Lower lobe of right lung (tissue), 2 donors: Measurements from ENCODE around the gene CWF19L2. TPM values are rescaled to one million over a fixed set of nuclear protein-coding genes. Genes with fewer than 3 reads are reported as not detected.

ENCODE experiments used
- ATAC-seq, 2 donors: fragments of 200-7000 bp; cut with Tn5 transposase; one replicate each; pipeline ENCODE4 v1.9.1; 2020 to 2022; ENCODE audit warnings: mild to moderate bottlenecking in 2 of 2, moderate library complexity in 2 of 2
- DNase-seq: peaks from one replicate; pipeline ENCODE4 v3.0.0-alpha.2; 2020
- H3K27ac ChIP-seq: fragments of 200-600 bp; one replicate; pipeline ENCODE4 v1.8.0; 2022
- H3K27me3 ChIP-seq: fragments of 200-600 bp; one replicate; pipeline ENCODE4 v1.8.0; 2022; ENCODE audit warnings: low read depth
- H3K36me3 ChIP-seq: fragments of 200-600 bp; one replicate; pipeline ENCODE4 v1.8.0; 2022; ENCODE audit warnings: mild to moderate bottlenecking
- H3K4me1 ChIP-seq: fragments of 200-600 bp; one replicate; pipeline ENCODE4 v1.8.0; 2022
- H3K4me3 ChIP-seq: fragments of 200-600 bp; one replicate; pipeline ENCODE4 v1.8.0; 2022; ENCODE audit warnings: mild to moderate bottlenecking
- H3K9me3 ChIP-seq: fragments of 200-600 bp; one replicate; pipeline ENCODE4 v1.8.0; 2022
- intact Hi-C: fragments of 100-400 bp; cut with DNase I; formaldehyde crosslinking; loops from one replicate; pipeline ENCODE4 v1.11.0; 2022
- total RNA-seq: library from RNA; stranded (reverse); fragmentation: NEBNext Ultra II Directional; extraction: Animal tissue kit (Norgen Biotek cat#: 25700); gene quantifications from one replicate; pipeline ENCODE4 v1.2.1, GENCODE V29; 2021
- TF ChIP-seq, protein P1 (sequence below): fragments of 200-600 bp; IDR thresholded peaks from one replicate; pipeline ENCODE4 v1.8.0; 2022; ENCODE audit warnings: antibody characterized with exemption, mild to moderate bottlenecking
- donor health status: DM: no; HTN: yes; CAD: no; lungs with severe emphysema.

Gene CWF19L2
- total RNA-seq, 1 donor from 2014 or later, result 19.5 TPM

GRCh38 chr11:107453594-107454286 is 3.9 kb downstream of the CWF19L2 start:
- no peak for ATAC-seq
- peaks cover 14% of the 10 kb centered on the region for H3K4me1 ChIP-seq
- H3K27me3 ChIP-seq, result no peaks in the 10 kb centered on the region
- H3K36me3 ChIP-seq, result peaks cover 49% of the 10 kb centered on the region
- DNase-seq, result no peak
- TF ChIP-seq, protein P1, sequence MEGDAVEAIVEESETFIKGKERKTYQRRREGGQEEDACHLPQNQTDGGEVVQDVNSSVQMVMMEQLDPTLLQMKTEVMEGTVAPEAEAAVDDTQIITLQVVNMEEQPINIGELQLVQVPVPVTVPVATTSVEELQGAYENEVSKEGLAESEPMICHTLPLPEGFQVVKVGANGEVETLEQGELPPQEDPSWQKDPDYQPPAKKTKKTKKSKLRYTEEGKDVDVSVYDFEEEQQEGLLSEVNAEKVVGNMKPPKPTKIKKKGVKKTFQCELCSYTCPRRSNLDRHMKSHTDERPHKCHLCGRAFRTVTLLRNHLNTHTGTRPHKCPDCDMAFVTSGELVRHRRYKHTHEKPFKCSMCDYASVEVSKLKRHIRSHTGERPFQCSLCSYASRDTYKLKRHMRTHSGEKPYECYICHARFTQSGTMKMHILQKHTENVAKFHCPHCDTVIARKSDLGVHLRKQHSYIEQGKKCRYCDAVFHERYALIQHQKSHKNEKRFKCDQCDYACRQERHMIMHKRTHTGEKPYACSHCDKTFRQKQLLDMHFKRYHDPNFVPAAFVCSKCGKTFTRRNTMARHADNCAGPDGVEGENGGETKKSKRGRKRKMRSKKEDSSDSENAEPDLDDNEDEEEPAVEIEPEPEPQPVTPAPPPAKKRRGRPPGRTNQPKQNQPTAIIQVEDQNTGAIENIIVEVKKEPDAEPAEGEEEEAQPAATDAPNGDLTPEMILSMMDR, result no peak
- H3K9me3 ChIP-seq, result no peaks in the 10 kb centered on the region
- intact Hi-C loops, result no loop called here
- no peak overlapping the region for H3K27ac ChIP-seq
- no peak overlapping the region for H3K4me3 ChIP-seq

GRCh38 chr11:107446822-107447431 is 10.7 kb downstream of the CWF19L2 start:
- DNase-seq, result no peak
- Histone ChIP-seq H3K36me3 (peaks cover 58% of the 10 kb centered on the region), H3K9me3 (no peaks in the 10 kb centered on the region), H3K27ac (no peak overlapping the region), H3K4me1 (no peaks in the 10 kb centered on the region), H3K27me3 (no peaks in the 10 kb centered on the region), H3K4me3 (no peak overlapping the region)
- ATAC-seq, result no peak
- TF ChIP-seq, protein P1, result no peak
- intact Hi-C loops, result no loop called here

- intact Hi-C loops, result no loop called here
- DNase-seq (no peak), ATAC-seq (no peak)
- Histone ChIP-seq H3K27me3 (no peaks in the 10 kb centered on the region), H3K27ac (no peak overlapping the region), H3K4me1 (no peaks in the 10 kb centered on the region), H3K4me3 (no peak overlapping the region), H3K9me3 (no peaks in the 10 kb centered on the region), H3K36me3 (peaks cover 84% of the 10 kb centered on the region)
- TF ChIP-seq, protein P1, result no peak
Observed at GRCh38 chr11:107442715-107443215, 14.9 kb downstream of the CWF19L2 start.

- no peak for ATAC-seq
Observed at GRCh38 chr11:107439586-107440167, 17.9 kb downstream of the CWF19L2 start.

GRCh38 chr11:107438148-107438547 is 19.5 kb downstream of the CWF19L2 start:
- Histone ChIP-seq H3K27ac (no peak overlapping the region), H3K9me3 (no peaks in the 10 kb centered on the region), H3K36me3 (peaks cover 57% of the 10 kb centered on the region), H3K4me3 (no peak overlapping the region), H3K4me1 (no peaks in the 10 kb centered on the region), H3K27me3 (no peaks in the 10 kb centered on the region)
- DNase-seq (no peak), ATAC-seq (no peak)
- intact Hi-C loops, result no loop called here
- TF ChIP-seq, protein P1, result no peak

More at GRCh38 chr11:107439586-107440167, 17.9 kb downstream of the CWF19L2 start:
- Histone ChIP-seq H3K4me3 (no peak overlapping the region), H3K4me1 (no peaks in the 10 kb centered on the region), H3K9me3 (no peaks in the 10 kb centered on the region), H3K27ac (no peak overlapping the region), H3K27me3 (no peaks in the 10 kb centered on the region), H3K36me3 (peaks cover 72% of the 10 kb centered on the region)
- DNase-seq, result no peak
- TF ChIP-seq, protein P1, result no peak
- intact Hi-C loops, result no loop called here
